Lung (tissue), 12 donors: Measurements from ENCODE around the gene ZFYVE21. TPM values are rescaled to one million over a fixed set of nuclear protein-coding genes. Genes with fewer than 3 reads are reported as not detected.
A peak's percentile ranks its signal among the peaks of the same experiment; 100 is the strongest.

ENCODE experiments used
- ATAC-seq: fragments of 200-7000 bp; cut with Tn5 transposase; one replicate; pipeline ENCODE4 v1.9.1; 2020; ENCODE audit warnings: moderate number of reproducible peaks; ENCODE audit not compliant: insufficient read depth, low FRiP score
- DNase-seq, 3 donors: peaks; one replicate each; pipeline ENCODE4 v3.0.0-alpha.2; 2013 to 2017
- H3K27ac ChIP-seq, 2 donors: one replicate each; pipeline ENCODE4 v1.5.1; 2013; ENCODE audit warnings: mild to moderate bottlenecking in 2 of 2, moderate library complexity in 2 of 2, control low read depth in 1 of 2, inconsistent platforms in 1 of 2, low read depth in 1 of 2, low read length in 1 of 2
- H3K27me3 ChIP-seq, 3 donors: one replicate each; pipeline ENCODE4 v1.5.1; 2013; ENCODE audit warnings: low read length in 2 of 3; ENCODE audit not compliant: control insufficient read depth in 3 of 3, insufficient read depth in 3 of 3
- H3K36me3 ChIP-seq, 4 donors: one replicate each; pipeline ENCODE4 v1.5.1; 2013; ENCODE audit warnings: low read length in 4 of 4, mild to moderate bottlenecking in 1 of 4, moderate library complexity in 1 of 4; ENCODE audit not compliant: control insufficient read depth in 4 of 4, insufficient read depth in 4 of 4
- H3K4me1 ChIP-seq, 5 donors: one replicate each; pipeline ENCODE4 v1.5.1; 2013; ENCODE audit warnings: low read length in 5 of 5, mild to moderate bottlenecking in 2 of 5, moderate library complexity in 1 of 5; ENCODE audit not compliant: control insufficient read depth in 5 of 5, insufficient read depth in 5 of 5
- H3K4me3 ChIP-seq: one replicate; pipeline ENCODE4 v1.5.1; 2013; ENCODE audit warnings: mild to moderate bottlenecking, control low read depth, moderate library complexity
- H3K9ac ChIP-seq, 2 donors: one replicate each; pipeline ENCODE4 v1.5.1; 2013; ENCODE audit warnings: low read length in 2 of 2, control low read depth in 1 of 2; ENCODE audit not compliant: insufficient read depth in 1 of 2
- H3K9me3 ChIP-seq, 4 donors: one replicate each; pipeline ENCODE4 v1.5.1; 2013; ENCODE audit warnings: low read length in 3 of 4, mild to moderate bottlenecking in 1 of 4, moderate library complexity in 1 of 4; ENCODE audit not compliant: control insufficient read depth in 4 of 4, insufficient read depth in 3 of 4
- WGBS, 2 donors: extraction: QIAGEN DNeasy Blood & Tissue Kit; methylation state at CpG; one replicate each; pipeline ENCODE4 v1.1.7; 2013; 5-methylcytosine and 5-hydroxymethylcytosine counted together
- polyA plus RNA-seq, 2 donors: library from polyadenylated mRNA; stranded (reverse); fragments of 200-250 nt; gene quantifications; one replicate each; pipeline ENCODE4 v1.2.1, GENCODE V29; 2013
- total RNA-seq, 2 donors: library from RNA; depleted of rRNA in 1 of 2; stranded (reverse); fragments of >200 nt in 1 of 2; gene quantifications; one replicate each; pipeline ENCODE4 v1.2.1, GENCODE V29; 2014 to 2021
- TF ChIP-seq, protein P1 (sequence below): IDR thresholded peaks from 2 replicates; pipeline ENCODE4 v1.5.1; 2012; ENCODE audit warnings: mild to moderate bottlenecking; ENCODE audit errors: control extremely low read depth, extremely low read depth
- donor health status: control.
- donor health status: control.
- donor health status: Bipolar disorder and iron deficiency.
- donor health status: healthy.
- donor health status: DM: yes; HTN: yes; CAD: no.

ZFYVE21 gene
- total and polyA plus RNA-seq, 4 donors = 39.4 to 68.3 (median 47.5) TPM

DNA sequence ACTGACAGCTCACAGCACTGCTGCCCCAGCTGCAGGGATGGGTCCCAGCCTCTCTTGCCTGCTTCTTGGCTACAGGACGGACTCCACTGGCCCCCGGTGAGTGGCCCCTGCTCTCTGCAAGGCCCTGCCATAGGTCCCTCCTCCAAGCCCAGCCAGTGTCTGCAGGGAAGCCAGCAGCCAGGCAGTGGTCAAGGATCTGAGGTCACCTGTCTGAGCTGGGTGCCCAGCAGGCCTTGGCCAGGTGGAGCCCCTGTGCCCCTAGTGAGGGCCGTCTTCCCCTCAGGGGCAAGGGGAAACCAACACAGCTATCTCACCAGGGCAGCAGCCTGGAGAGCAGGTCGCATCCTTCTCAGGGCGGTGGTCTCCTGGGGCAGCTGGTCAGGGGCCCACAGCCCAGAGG lies 13.5 kb upstream of the ZFYVE21 start:
- DNase-seq (no peak), ATAC-seq (no peak)
- Histone ChIP-seq H3K4me1 (peaks cover 0 to 21% (median 9%) of the 10 kb centered on the region in 5 donors), H3K4me3 (no peak overlapping the region), H3K27ac (no peak overlapping the region), H3K27me3 (no peaks in the 10 kb centered on the region), H3K9ac (no peak overlapping the region), H3K9me3 (no peaks in the 10 kb centered on the region), H3K36me3 (peaks cover 2 to 69% (median 28%) of the 10 kb centered on the region in 4 donors)
- 77 to 94% methylated on average over 5 of the region's 5 CpGs for WGBS, 2 donors
- TF ChIP-seq, protein P1, sequence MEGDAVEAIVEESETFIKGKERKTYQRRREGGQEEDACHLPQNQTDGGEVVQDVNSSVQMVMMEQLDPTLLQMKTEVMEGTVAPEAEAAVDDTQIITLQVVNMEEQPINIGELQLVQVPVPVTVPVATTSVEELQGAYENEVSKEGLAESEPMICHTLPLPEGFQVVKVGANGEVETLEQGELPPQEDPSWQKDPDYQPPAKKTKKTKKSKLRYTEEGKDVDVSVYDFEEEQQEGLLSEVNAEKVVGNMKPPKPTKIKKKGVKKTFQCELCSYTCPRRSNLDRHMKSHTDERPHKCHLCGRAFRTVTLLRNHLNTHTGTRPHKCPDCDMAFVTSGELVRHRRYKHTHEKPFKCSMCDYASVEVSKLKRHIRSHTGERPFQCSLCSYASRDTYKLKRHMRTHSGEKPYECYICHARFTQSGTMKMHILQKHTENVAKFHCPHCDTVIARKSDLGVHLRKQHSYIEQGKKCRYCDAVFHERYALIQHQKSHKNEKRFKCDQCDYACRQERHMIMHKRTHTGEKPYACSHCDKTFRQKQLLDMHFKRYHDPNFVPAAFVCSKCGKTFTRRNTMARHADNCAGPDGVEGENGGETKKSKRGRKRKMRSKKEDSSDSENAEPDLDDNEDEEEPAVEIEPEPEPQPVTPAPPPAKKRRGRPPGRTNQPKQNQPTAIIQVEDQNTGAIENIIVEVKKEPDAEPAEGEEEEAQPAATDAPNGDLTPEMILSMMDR = no peak

GRCh38 chr14:103702497-103703432 lies 12.8 kb upstream of the ZFYVE21 start:
- TF ChIP-seq, protein P1 = no peak
- peaks cover 0 to 15% (median 3%) of the 10 kb centered on the region in 5 donors for H3K4me1 ChIP-seq
- no peaks in the 10 kb centered on the region for H3K27me3 ChIP-seq
- no peak overlapping the region for H3K27ac ChIP-seq
- H3K9me3 ChIP-seq = no peaks in the 10 kb centered on the region
- peaks cover 2 to 67% (median 27%) of the 10 kb centered on the region in 4 donors for H3K36me3 ChIP-seq
- DNase-seq = no peak
- 93 to 94% methylated on average over 29 of the region's 29 CpGs for WGBS, 2 donors
- no peak for ATAC-seq
- H3K9ac ChIP-seq = no peak overlapping the region
- H3K4me3 ChIP-seq = no peak overlapping the region

GRCh38 chr14:103703433-103704385 lies 11.9 kb upstream of the ZFYVE21 start:
- Histone ChIP-seq H3K4me3 (no peak overlapping the region), H3K4me1 (peaks cover 0 to 8% (median 3%) of the 10 kb centered on the region in 5 donors), H3K9me3 (no peaks in the 10 kb centered on the region), H3K9ac (no peak overlapping the region), H3K27ac (peak overlapping the region in 1 of 2 donors; percentile 62), H3K36me3 (peaks cover 2 to 63% (median 27%) of the 10 kb centered on the region in 4 donors), H3K27me3 (no peaks in the 10 kb centered on the region)
- TF ChIP-seq, protein P1 = no peak
- 67 to 69% methylated on average over 24 of the region's 24 CpGs for WGBS, 2 donors
- ATAC-seq (no peak), DNase-seq (peak in 2 of 3 donors; percentile 32 to 37)
